Keratinocyte (primary cell): ENCODE data around the gene GNG2. TPM values are rescaled to one million over a fixed set of nuclear protein-coding genes. Genes with fewer than 3 reads are reported as not detected.

Experiments used
- DNase-seq: peaks from one replicate; pipeline ENCODE4 v3.0.0-alpha.2; 2011; ENCODE audit warnings: low read depth, missing footprints, low spot score
- FAIRE-seq: peaks from 2 replicates; lab custom pipeline; 2011; peaks lifted over from hg19 to GRCh38; lab: Jason Lieb, UNC
- H2AFZ ChIP-seq: 2 replicates; pipeline ENCODE4 v1.6.0; 2012; ENCODE audit warnings: low read length, control low read depth, inconsistent platforms; ENCODE audit not compliant: control insufficient read depth
- H3K27ac ChIP-seq: 2 replicates; pipeline ENCODE4 v1.5.1; 2011; ENCODE audit warnings: low read length; ENCODE audit not compliant: control insufficient read depth, insufficient read depth
- H3K27me3 ChIP-seq: 3 replicates; pipeline ENCODE4 v1.6.0; 2011; ENCODE audit warnings: low read length; ENCODE audit not compliant: control insufficient read depth, insufficient read depth; ENCODE audit errors: extremely low read depth
- H3K36me3 ChIP-seq, 2 experiments: 2 replicates in 1 of 2; 3 replicates in 1 of 2; pipeline ENCODE4 v1.5.1; 2011; ENCODE audit warnings: low read length in 2 of 2, mild to moderate bottlenecking in 1 of 2; ENCODE audit not compliant: control insufficient read depth in 2 of 2, insufficient read depth in 2 of 2; ENCODE audit errors: extremely low read depth in 1 of 2
- H3K4me1 ChIP-seq: 3 replicates; pipeline ENCODE4 v1.5.1; 2011; ENCODE audit warnings: low read length; ENCODE audit not compliant: control insufficient read depth, insufficient read depth; ENCODE audit errors: extremely low read depth
- H3K4me2 ChIP-seq: 3 replicates; pipeline ENCODE4 v1.6.0; 2011; ENCODE audit warnings: low read depth, low read length; ENCODE audit not compliant: control insufficient read depth, insufficient read depth; ENCODE audit errors: extremely low read depth
- H3K4me3 ChIP-seq, 3 experiments: fragments of 200-600 bp in 1 of 3; sonication (generic) in 1 of 3; 2 replicates in 2 of 3; 3 replicates in 1 of 3; pipeline ENCODE4 v1.5.1; 2011 to 2016; ENCODE audit warnings: low read length in 3 of 3, mild to moderate bottlenecking in 3 of 3, control low read depth in 2 of 3, inconsistent platforms in 1 of 3, low read depth in 1 of 3, mixed read lengths in 1 of 3, mixed run types in 1 of 3, moderate library complexity in 1 of 3; ENCODE audit not compliant: control insufficient read depth in 2 of 3, insufficient read depth in 2 of 3; ENCODE audit errors: extremely low read depth in 1 of 3
- H3K79me2 ChIP-seq: 2 replicates; pipeline ENCODE4 v1.6.0; 2012; ENCODE audit warnings: low read length; ENCODE audit not compliant: control insufficient read depth, insufficient read depth
- H3K9ac ChIP-seq: 3 replicates; pipeline ENCODE4 v1.6.0; 2011; ENCODE audit warnings: low read length; ENCODE audit not compliant: control insufficient read depth, insufficient read depth; ENCODE audit errors: extremely low read depth
- H3K9me1 ChIP-seq: 3 replicates; pipeline ENCODE4 v1.6.0; 2011; ENCODE audit warnings: low read length; ENCODE audit not compliant: control insufficient read depth, insufficient read depth; ENCODE audit errors: extremely low read depth
- H3K9me3 ChIP-seq: 2 replicates; pipeline ENCODE4 v1.5.1; 2012; ENCODE audit warnings: low read depth, low read length; ENCODE audit not compliant: control insufficient read depth
- H4K20me1 ChIP-seq: 3 replicates; pipeline ENCODE4 v1.6.0; 2011; ENCODE audit warnings: low read length; ENCODE audit not compliant: control insufficient read depth, insufficient read depth; ENCODE audit errors: extremely low read depth
- CTCF ChIP-seq, 3 experiments: IDR thresholded peaks in 1 of 3; conservative IDR thresholded peaks in 1 of 3; optimal IDR thresholded peaks in 1 of 3; 2 replicates in 2 of 3; 3 replicates in 1 of 3; pipeline versions ENCODE3 to v1.5.1; 2011; ENCODE audit warnings: low read length in 3 of 3, mild to moderate bottlenecking in 3 of 3, moderate library complexity in 2 of 3, control low read depth in 1 of 3, inconsistent platforms in 1 of 3; ENCODE audit not compliant: insufficient read depth in 2 of 3; ENCODE audit errors: extremely low read depth in 1 of 3
- EZH2 ChIP-seq: IDR thresholded peaks from one replicate; pipeline ENCODE4 v1.6.1; 2012; ENCODE audit warnings: inconsistent platforms, mild to moderate bottlenecking, low read length, moderate library complexity
- dilution Hi-C: fragments of 300-500 bp; cut with MboI; formaldehyde crosslinking; loops from one replicate; pipeline ENCODE4 v1.7.0; 2020; ENCODE audit warnings: low sequenced_read_pairs; ENCODE audit not compliant: extremely low pct_ligation_motif_present
- polyA plus RNA-seq, 5 experiments: library from polyadenylated mRNA; depleted of rRNA in 3 of 5; stranded (reverse) in 3 of 5; stranded (forward) in 1 of 5; unstranded in 1 of 5; fragments of >200 nt; gene quantifications; 1 replicate in 1 of 5; 2 replicates in 3 of 5; 3 replicates in 1 of 5; pipeline versions ENCODE4 v1.2.1 to v1.2.3, GENCODE V29; 2011 to 2012; ENCODE audit warnings: missing spikeins in 2 of 5, low read depth in 1 of 5, low replicate concordance in 1 of 5

The GNG2 gene
- polyA plus RNA-seq, 1 donor (not counting 4 experiments of a cell fraction or from before 2014, with no cell fraction given) = 0.28 TPM

- no peaks in the 10 kb centered on the region for H3K79me2 ChIP-seq
- no peak overlapping the region for H2AFZ ChIP-seq
- no peaks in the 10 kb centered on the region for H3K9me1 ChIP-seq
- no peaks in the 10 kb centered on the region for H3K4me1 ChIP-seq
- H4K20me1 ChIP-seq = no peaks in the 10 kb centered on the region
- H3K4me2 ChIP-seq = no peak overlapping the region
- FAIRE-seq (no peak), DNase-seq (no peak)
- dilution Hi-C loops = no loop called here
- H3K27me3 ChIP-seq = no peaks in the 10 kb centered on the region
- no peaks in the 10 kb centered on the region for H3K9me3 ChIP-seq
- H3K36me3 ChIP-seq = no peaks in the 10 kb centered on the region
- no peak overlapping the region for H3K27ac ChIP-seq
- H3K4me3 ChIP-seq = no peak overlapping the region
- H3K9ac ChIP-seq = no peak overlapping the region
- TF ChIP-seq CTCF (optimal IDR thresholded peaks at IDR 0.05 in 1 of 3, IDR thresholded peaks at IDR 0.05 in 1 of 3, conservative IDR thresholded peaks at IDR 0.05 in 1 of 3; ENCODE audit: extremely low read depth in 1 of 3, insufficient read depth in 2 of 3, low read length in 3 of 3) = no peak
- TF ChIP-seq EZH2 = no peak
Observed at GRCh38 chr14:51884086-51884927, 23.9 kb downstream of the GNG2 start.

- H3K27ac ChIP-seq = no peak overlapping the region
- no peaks in the 10 kb centered on the region for H3K36me3 ChIP-seq
- DNase-seq (no peak), FAIRE-seq (no peak)
- no peak overlapping the region for H3K4me2 ChIP-seq
- H3K4me1 ChIP-seq = no peaks in the 10 kb centered on the region
- H3K79me2 ChIP-seq = no peaks in the 10 kb centered on the region
- no peak overlapping the region for H3K9ac ChIP-seq
- H2AFZ ChIP-seq = no peak overlapping the region
- no peaks in the 10 kb centered on the region for H3K9me1 ChIP-seq
- TF ChIP-seq EZH2 (no peak), CTCF (optimal IDR thresholded peaks at IDR 0.05 in 1 of 3, IDR thresholded peaks at IDR 0.05 in 1 of 3, conservative IDR thresholded peaks at IDR 0.05 in 1 of 3; ENCODE audit: extremely low read depth in 1 of 3, insufficient read depth in 2 of 3, low read length in 3 of 3) (no peak)
- no peaks in the 10 kb centered on the region for H3K9me3 ChIP-seq
- no peak overlapping the region for H3K4me3 ChIP-seq
- H3K27me3 ChIP-seq = no peaks in the 10 kb centered on the region
- no peaks in the 10 kb centered on the region for H4K20me1 ChIP-seq
- dilution Hi-C loops = no loop called here
Observed at GRCh38 chr14:51889851-51890250, 29.4 kb downstream of the GNG2 start.
